ENCODE results near the gene GLCCI1. TPM values are rescaled to one million over a fixed set of nuclear protein-coding genes. Genes with fewer than 3 reads are reported as not detected.

GLCCI1 gene
- total RNA-seq, 2 experiments from 2014 or later, result 37.7 to 43.6 TPM

- Mint-ChIP-seq H3K36me3 (peaks cover 4% of the 10 kb centered on the region), H3K27ac (peak overlapping the region; percentile 96), H3K4me1 (peaks cover 40% of the 10 kb centered on the region), H3K9me3 (ENCODE audit: low read depth) (no peaks in the 10 kb centered on the region), H3K4me3 (peak overlapping the region; percentile 75), H3K27me3 (no peaks in the 10 kb centered on the region)
- CTCF ChIA-PET, result interaction anchor here (1.0 to 2.2 kb wide), 8 partner anchors 9 to 247 kb away, joined by 3 to 12 read pairs (median 4); partner anchors contain the start of gene GLCCI1
- no peak for DNase-seq
- no peak for ATAC-seq
These were observed 24.6 kb upstream of the GLCCI1 start for GRCh38 chr7:7943951-7944350.

- CTCF ChIA-PET, result interaction anchor here (0.7 to 2.2 kb wide), 12 partner anchors 10 to 263 kb away, joined by 3 to 12 read pairs (median 4); partner anchors contain the start of gene GLCCI1
- DNase-seq (peak; percentile 90), ATAC-seq (peak; percentile 94)
- Mint-ChIP-seq H3K36me3 (peaks cover 4% of the 10 kb centered on the region), H3K4me3 (peak overlapping the region; percentile 75), H3K27me3 (no peaks in the 10 kb centered on the region), H3K4me1 (peaks cover 38% of the 10 kb centered on the region), H3K27ac (peak overlapping the region; percentile 96), H3K9me3 (ENCODE audit: low read depth) (no peaks in the 10 kb centered on the region)
These were observed 23.8 kb upstream of the GLCCI1 start for GRCh38 chr7:7944619-7945282.

- Mint-ChIP-seq H3K9me3 (ENCODE audit: low read depth) (peaks cover 3% of the 10 kb centered on the region), H3K27me3 (no peaks in the 10 kb centered on the region), H3K4me3 (no peak overlapping the region), H3K36me3 (peaks cover 12% of the 10 kb centered on the region), H3K27ac (peak overlapping the region; percentile 22), H3K4me1 (peaks cover 38% of the 10 kb centered on the region)
- ATAC-seq, result no peak
- CTCF ChIA-PET, result interaction anchor here (2.1 kb wide), 1 partner anchor 21 kb away, joined by 9 read pairs; the partner anchor contains the start of gene GLCCI1
- DNase-seq, result no peak
These were observed 22.1 kb upstream of the GLCCI1 start for GRCh38 chr7:7946486-7946885.

- no peak for DNase-seq
- Mint-ChIP-seq H3K4me3 (no peak overlapping the region), H3K36me3 (peaks cover 18% of the 10 kb centered on the region), H3K27ac (no peak overlapping the region), H3K27me3 (no peaks in the 10 kb centered on the region), H3K9me3 (ENCODE audit: low read depth) (peaks cover 3% of the 10 kb centered on the region), H3K4me1 (peaks cover 30% of the 10 kb centered on the region)
- CTCF ChIA-PET, result no interaction called here
- ATAC-seq, result no peak
These were observed 20.4 kb upstream of the GLCCI1 start for GRCh38 chr7:7948232-7948631.

- DNase-seq (no peak), ATAC-seq (no peak)
- CTCF ChIA-PET, result no interaction called here
These were observed 14.8 kb upstream of the GLCCI1 start for GRCh38 chr7:7953806-7954205.

GRCh38 chr7:7956531-7957128, 12.0 kb upstream of the GLCCI1 start:
- Mint-ChIP-seq H3K27me3 (no peaks in the 10 kb centered on the region), H3K4me1 (peaks cover 2% of the 10 kb centered on the region), H3K4me3 (no peak overlapping the region), H3K9me3 (ENCODE audit: low read depth) (no peaks in the 10 kb centered on the region), H3K36me3 (peaks cover 7% of the 10 kb centered on the region), H3K27ac (no peak overlapping the region)
- DNase-seq (no peak), ATAC-seq (no peak)
- CTCF ChIA-PET, result interaction anchor here (1.3 kb wide), 1 partner anchor 10 kb away, joined by 5 read pairs; no protein-coding TSS in a partner anchor

More at GRCh38 chr7:7953806-7954205, 14.8 kb upstream of the GLCCI1 start:
- H3K4me1 Mint-ChIP-seq, result peaks cover 2% of the 10 kb centered on the region
- H3K36me3 Mint-ChIP-seq, result peaks cover 18% of the 10 kb centered on the region
- no peak overlapping the region for H3K4me3 Mint-ChIP-seq
- H3K27ac Mint-ChIP-seq, result no peak overlapping the region
- peaks cover 3% of the 10 kb centered on the region for H3K9me3 Mint-ChIP-seq (ENCODE audit: low read depth)
- no peaks in the 10 kb centered on the region for H3K27me3 Mint-ChIP-seq

- Mint-ChIP-seq H3K9me3 (ENCODE audit: low read depth) (no peaks in the 10 kb centered on the region), H3K27ac (no peak overlapping the region), H3K27me3 (no peaks in the 10 kb centered on the region), H3K4me1 (peaks cover 2% of the 10 kb centered on the region), H3K36me3 (no peaks in the 10 kb centered on the region), H3K4me3 (no peak overlapping the region)
- ATAC-seq (no peak), DNase-seq (no peak)
- CTCF ChIA-PET, result interaction anchor here (0.8 kb wide), 1 partner anchor 10 kb away, joined by 3 read pairs; no protein-coding TSS in a partner anchor
These were observed 11.1 kb upstream of the GLCCI1 start for GRCh38 chr7:7957513-7957912.

- H3K27ac Mint-ChIP-seq, result no peak overlapping the region
- H3K36me3 Mint-ChIP-seq, result no peaks in the 10 kb centered on the region
- CTCF ChIA-PET, result no interaction called here
- peaks cover 2% of the 10 kb centered on the region for H3K4me1 Mint-ChIP-seq
- no peak for DNase-seq
- H3K4me3 Mint-ChIP-seq, result no peak overlapping the region
- ATAC-seq, result no peak
- no peaks in the 10 kb centered on the region for H3K27me3 Mint-ChIP-seq
- H3K9me3 Mint-ChIP-seq (ENCODE audit: low read depth), result no peaks in the 10 kb centered on the region
These were observed 8.5 kb upstream of the GLCCI1 start for GRCh38 chr7:7959979-7960670.

- Mint-ChIP-seq H3K4me3 (no peak overlapping the region), H3K27ac (no peak overlapping the region), H3K27me3 (no peaks in the 10 kb centered on the region), H3K4me1 (peaks cover 11% of the 10 kb centered on the region), H3K9me3 (ENCODE audit: low read depth) (no peaks in the 10 kb centered on the region), H3K36me3 (no peaks in the 10 kb centered on the region)
- ATAC-seq, result no peak
- no peak for DNase-seq
- CTCF ChIA-PET, result no interaction called here
These were observed 5.7 kb upstream of the GLCCI1 start for GRCh38 chr7:7962851-7963250.

- Mint-ChIP-seq H3K9me3 (ENCODE audit: low read depth) (no peaks in the 10 kb centered on the region), H3K36me3 (no peaks in the 10 kb centered on the region), H3K4me1 (peaks cover 12% of the 10 kb centered on the region), H3K27ac (no peak overlapping the region), H3K4me3 (no peak overlapping the region), H3K27me3 (no peaks in the 10 kb centered on the region)
- DNase-seq, result no peak
- no peak for ATAC-seq
- CTCF ChIA-PET, result no interaction called here
These were observed 4.3 kb upstream of the GLCCI1 start for GRCh38 chr7:7964250-7964649.

GRCh38 chr7:7964691-7965090, 3.9 kb upstream of the GLCCI1 start:
- CTCF ChIA-PET, result interaction anchor here (1.5 kb wide), 1 partner anchor 20 kb away, joined by 3 read pairs; no protein-coding TSS in a partner anchor
- H3K27me3 Mint-ChIP-seq, result no peaks in the 10 kb centered on the region
- H3K4me3 Mint-ChIP-seq, result no peak overlapping the region
- peaks cover 12% of the 10 kb centered on the region for H3K4me1 Mint-ChIP-seq
- H3K36me3 Mint-ChIP-seq, result no peaks in the 10 kb centered on the region
- no peak for ATAC-seq
- H3K9me3 Mint-ChIP-seq (ENCODE audit: low read depth), result no peaks in the 10 kb centered on the region
- no peak overlapping the region for H3K27ac Mint-ChIP-seq
- no peak for DNase-seq

- CTCF ChIA-PET, result interaction anchor here (1.2 to 1.5 kb wide), 2 partner anchors 12 to 21 kb away, joined by 3 read pairs; no protein-coding TSS in a partner anchor
These were observed 3.3 kb upstream of the GLCCI1 start for GRCh38 chr7:7965301-7965700.

GRCh38 chr7:7966141-7966734, 2.4 kb upstream of the GLCCI1 start:
- no peak overlapping the region for H3K27ac Mint-ChIP-seq
- DNase-seq (no peak), ATAC-seq (no peak)
- H3K4me3 Mint-ChIP-seq, result no peak overlapping the region
- no peaks in the 10 kb centered on the region for H3K36me3 Mint-ChIP-seq
- no peaks in the 10 kb centered on the region for H3K9me3 Mint-ChIP-seq (ENCODE audit: low read depth)
- peaks cover 12% of the 10 kb centered on the region for H3K4me1 Mint-ChIP-seq
- CTCF ChIA-PET, result interaction anchor here (0.8 to 1.6 kb wide), 4 partner anchors 10 to 159 kb away, joined by 3 to 5 read pairs (median 4); no protein-coding TSS in a partner anchor
- H3K27me3 Mint-ChIP-seq, result no peaks in the 10 kb centered on the region

More at GRCh38 chr7:7965301-7965700, 3.3 kb upstream of the GLCCI1 start:
- Mint-ChIP-seq H3K27ac (no peak overlapping the region), H3K9me3 (ENCODE audit: low read depth) (no peaks in the 10 kb centered on the region), H3K4me3 (no peak overlapping the region), H3K36me3 (no peaks in the 10 kb centered on the region), H3K4me1 (peaks cover 12% of the 10 kb centered on the region), H3K27me3 (no peaks in the 10 kb centered on the region)
- DNase-seq (no peak), ATAC-seq (no peak)
